H9 (cell line): Measurements from ENCODE around the gene UNC80. TPM values are rescaled to one million over a fixed set of nuclear protein-coding genes. Genes with fewer than 3 reads are reported as not detected.

Source experiments
- DNase-seq: peaks from one replicate; pipeline ENCODE4 v3.0.0-alpha.2; 2017
- H2AFZ ChIP-seq: one replicate; pipeline ENCODE4 v1.6.1; 2013; ENCODE audit warnings: mild to moderate bottlenecking, low read length, control low read depth, moderate library complexity
- H2AK5ac ChIP-seq: 2 replicates; pipeline ENCODE4 v1.6.1; 2013; ENCODE audit warnings: low read length, control low read depth, mixed read lengths; ENCODE audit not compliant: insufficient read length
- H2BK120ac ChIP-seq: one replicate; pipeline ENCODE4 v1.6.1; 2013; ENCODE audit warnings: low read depth, mild to moderate bottlenecking, low read length, control low read depth, inconsistent platforms; ENCODE audit not compliant: poor library complexity, severe bottlenecking
- H2BK12ac ChIP-seq: 2 replicates; pipeline ENCODE4 v1.6.1; 2013; ENCODE audit warnings: low read length, control low read depth, mixed read lengths, low read depth; ENCODE audit not compliant: insufficient read length
- H2BK15ac ChIP-seq: 2 replicates; pipeline ENCODE4 v1.6.1; 2013; ENCODE audit warnings: low read depth, low read length, control low read depth
- H2BK20ac ChIP-seq: one replicate; pipeline ENCODE4 v1.6.1; 2013; ENCODE audit warnings: low read depth, mild to moderate bottlenecking, low read length, control low read depth, inconsistent platforms; ENCODE audit not compliant: poor library complexity, severe bottlenecking
- H2BK5ac ChIP-seq: 2 replicates; pipeline ENCODE4 v1.6.1; 2013; ENCODE audit warnings: low read length, control low read depth, mixed read lengths; ENCODE audit not compliant: insufficient read length
- H3K14ac ChIP-seq: 2 replicates; pipeline ENCODE4 v1.6.1; 2013; ENCODE audit warnings: low read length, control low read depth; ENCODE audit not compliant: insufficient read depth
- H3K18ac ChIP-seq: 2 replicates; pipeline ENCODE4 v1.6.1; 2013; ENCODE audit warnings: low read depth, mild to moderate bottlenecking, mixed read lengths, low read length, control low read depth; ENCODE audit not compliant: insufficient read length
- H3K23ac ChIP-seq: 2 replicates; pipeline ENCODE4 v1.6.1; 2013; ENCODE audit warnings: low read length, control low read depth, mixed read lengths, low read depth; ENCODE audit not compliant: insufficient read length
- H3K23me2 ChIP-seq: 2 replicates; pipeline ENCODE4 v1.6.1; 2013; ENCODE audit warnings: low read depth, mild to moderate bottlenecking, mixed read lengths, low read length, control low read depth; ENCODE audit not compliant: insufficient read length, poor library complexity, severe bottlenecking
- H3K27ac ChIP-seq: 2 replicates; pipeline ENCODE4 v1.5.1; 2013; ENCODE audit warnings: low read length, control low read depth, mixed read lengths, low read depth; ENCODE audit not compliant: insufficient read length
- H3K27me3 ChIP-seq: 2 replicates; pipeline ENCODE4 v1.6.1; 2013; ENCODE audit warnings: low read length, control low read depth, inconsistent platforms; ENCODE audit not compliant: insufficient read depth
- H3K4ac ChIP-seq: 2 replicates; pipeline ENCODE4 v1.6.1; 2013; ENCODE audit warnings: low read depth, mild to moderate bottlenecking, control low read depth, inconsistent platforms, low read length, moderate library complexity
- H3K4me1 ChIP-seq: 2 replicates; pipeline ENCODE4 v1.6.1; 2013; ENCODE audit warnings: low read length, control low read depth, inconsistent platforms; ENCODE audit not compliant: insufficient read depth
- H3K4me2 ChIP-seq: 2 replicates; pipeline ENCODE4 v1.6.1; 2013; ENCODE audit warnings: low read length, control low read depth, mixed read lengths; ENCODE audit not compliant: insufficient read length, insufficient read depth
- H3K56ac ChIP-seq: 2 replicates; pipeline ENCODE4 v1.6.1; 2013; ENCODE audit warnings: low read depth, mild to moderate bottlenecking, mixed read lengths, low read length, control low read depth; ENCODE audit not compliant: insufficient read length
- H3K79me1 ChIP-seq: 2 replicates; pipeline ENCODE4 v1.6.1; 2013; ENCODE audit warnings: low read depth, mild to moderate bottlenecking, moderate library complexity, low read length, control low read depth, inconsistent platforms; ENCODE audit not compliant: insufficient read depth, poor library complexity, severe bottlenecking
- H3K79me2 ChIP-seq: 2 replicates; pipeline ENCODE4 v1.6.1; 2013; ENCODE audit warnings: low read length, control low read depth, inconsistent platforms; ENCODE audit not compliant: insufficient read depth
- H3K9ac ChIP-seq: 2 replicates; pipeline ENCODE4 v1.6.1; 2013; ENCODE audit warnings: low read length, control low read depth, mixed read lengths; ENCODE audit not compliant: insufficient read length; ENCODE audit errors: extremely low read depth
- H3K9me3 ChIP-seq: one replicate; pipeline ENCODE4 v1.6.1; 2013; ENCODE audit warnings: low read depth, low read length, inconsistent platforms; ENCODE audit not compliant: control insufficient read depth
- H3T11ph ChIP-seq: one replicate; pipeline ENCODE4 v1.6.1; 2013; ENCODE audit warnings: mild to moderate bottlenecking, low read length, control low read depth, inconsistent platforms
- H4K20me1 ChIP-seq: one replicate; pipeline ENCODE4 v1.6.1; 2013; ENCODE audit not compliant: control insufficient read depth, insufficient read length, insufficient read depth
- H4K5ac ChIP-seq: 2 replicates; pipeline ENCODE4 v1.6.1; 2013; ENCODE audit warnings: low read depth, mild to moderate bottlenecking, mixed read lengths, low read length, control low read depth; ENCODE audit not compliant: insufficient read length
- H4K8ac ChIP-seq: replicated peaks from 2 replicates; pipeline ENCODE4 v1.6.1; 2013; ENCODE audit warnings: low read length, control low read depth, mixed read lengths, low read depth; ENCODE audit not compliant: insufficient read length
- H4K91ac ChIP-seq: 2 replicates; pipeline ENCODE4 v1.6.1; 2013; ENCODE audit warnings: low read depth, mild to moderate bottlenecking, moderate library complexity, mixed read lengths, low read length, control low read depth; ENCODE audit not compliant: insufficient read length
- H3K27ac Mint-ChIP-seq, 3 experiments: 2 replicates in 2 of 3; 3 replicates in 1 of 3; pipeline ENCODE4 v1.8.0; 2020 to 2021; ENCODE audit warnings: mixed read lengths in 3 of 3, mild to moderate bottlenecking in 1 of 3, moderate library complexity in 1 of 3
- H3K27me3 Mint-ChIP-seq: 2 replicates; pipeline ENCODE4 v1.8.0; 2021; ENCODE audit warnings: low read depth, mild to moderate bottlenecking, moderate library complexity, mixed read lengths
- H3K36me3 Mint-ChIP-seq, 3 experiments: 2 replicates in 2 of 3; 3 replicates in 1 of 3; pipeline ENCODE4 v1.8.0; 2020 to 2021; ENCODE audit warnings: low read depth in 3 of 3, mixed read lengths in 3 of 3; ENCODE audit not compliant: insufficient read depth in 1 of 3
- H3K4me1 Mint-ChIP-seq, 2 experiments: 2 replicates each; pipeline ENCODE4 v1.8.0; 2020; ENCODE audit warnings: mixed read lengths in 2 of 2
- H3K4me3 Mint-ChIP-seq, 2 experiments: 2 replicates in 1 of 2; 3 replicates in 1 of 2; pipeline ENCODE4 v1.8.0; 2020 to 2021; ENCODE audit warnings: mild to moderate bottlenecking in 2 of 2, mixed read lengths in 2 of 2, moderate library complexity in 1 of 2
- H3K9me3 Mint-ChIP-seq, 2 experiments: 2 replicates in 1 of 2; 3 replicates in 1 of 2; pipeline ENCODE4 v1.8.0; 2020; ENCODE audit warnings: mild to moderate bottlenecking in 2 of 2, mixed read lengths in 2 of 2, moderate library complexity in 1 of 2
- CTCF ChIP-seq: fragments of 200-600 bp; sonication (generic); conservative IDR thresholded peaks from 3 replicates; pipeline ENCODE4 v1.8.0; 2021; ENCODE audit warnings: antibody characterized with exemption, mild to moderate bottlenecking
- WGBS: extraction: QIAGEN DNeasy Blood & Tissue Kit; methylation state at CpG from one replicate; pipeline ENCODE4 v1.1.7; 2013; ENCODE audit warnings: missing lambda C conversion rate, low lambda C conversion rate, mixed read lengths; ENCODE audit not compliant: insufficient read length; ENCODE audit errors: extremely low coverage; 5-methylcytosine and 5-hydroxymethylcytosine counted together
- total RNA-seq: library from RNA; stranded (reverse); gene quantifications from 2 replicates; pipeline ENCODE4 v1.2.1, GENCODE V29; 2021

The UNC80 gene
- total RNA-seq, 1 experiment from 2014 or later, result 0.52 TPM

GRCh38 chr2:209922116-209922515 lies 150.5 kb downstream of the UNC80 start:
- no peak overlapping the region for H2BK120ac ChIP-seq
- no peak overlapping the region for H2BK5ac ChIP-seq

More at GRCh38 chr2:209922116-209922515, 150.5 kb downstream of the UNC80 start:
- H4K5ac ChIP-seq, result no peak overlapping the region
- no peak overlapping the region for H3K18ac ChIP-seq
- no peaks in the 10 kb centered on the region for H3K79me1 ChIP-seq
- H3K4me2 ChIP-seq, result no peak overlapping the region
- no peak overlapping the region for H3K23ac ChIP-seq
- H3K23me2 ChIP-seq, result no peaks in the 10 kb centered on the region
- Mint-ChIP-seq H3K36me3 (no peaks in the 10 kb centered on the region), H3K4me3 (no peak overlapping the region), H3K4me1 (peaks cover 10 to 13% of the 10 kb centered on the region in 2 experiments), H3K27me3 (no peaks in the 10 kb centered on the region), H3K9me3 (no peaks in the 10 kb centered on the region), H3K27ac (no peak overlapping the region; a peak in 1 of 7 replicates)
- H2AK5ac ChIP-seq, result no peak overlapping the region
- no peaks in the 10 kb centered on the region for H4K20me1 ChIP-seq
- no peak overlapping the region for H3K4ac ChIP-seq
- no peak overlapping the region for H4K8ac ChIP-seq
- H3K9ac ChIP-seq, result no peak overlapping the region
- DNase-seq, result no peak
- H2BK15ac ChIP-seq, result no peak overlapping the region
- H2AFZ ChIP-seq, result no peak overlapping the region
- no peak overlapping the region for H3K14ac ChIP-seq
- no peak overlapping the region for H3K56ac ChIP-seq
- H4K91ac ChIP-seq, result no peak overlapping the region
- H3K27me3 ChIP-seq, result no peaks in the 10 kb centered on the region
- no peaks in the 10 kb centered on the region for H3K4me1 ChIP-seq
- no peak overlapping the region for H2BK20ac ChIP-seq
- no CpG with 5 or more reads among the region's 8 CpGs for WGBS
- no peaks in the 10 kb centered on the region for H3K79me2 ChIP-seq
- TF ChIP-seq CTCF, result no peak
- H2BK12ac ChIP-seq, result no peak overlapping the region
- H3K27ac ChIP-seq, result no peak overlapping the region
- H3T11ph ChIP-seq, result no peak overlapping the region
- no peaks in the 10 kb centered on the region for H3K9me3 ChIP-seq
